RWPE1 (cell line): ENCODE data around the gene POMZP3.
"Not testable (repeated sequence)": the region's sequence is repeated elsewhere in the genome, so short reads cannot be mapped to it uniquely, and the experiment has no call there.

Source experiments
- CTCF ChIA-PET: fragments of 350-600 bp; sonication (Branson Sonifier 250); formaldehyde crosslinking; extraction: SDS; loops from one replicate; lab custom pipeline; 2021; lab: Yijun Ruan, JAX
- POLR2A ChIA-PET: fragments of 400-600 bp; formaldehyde crosslinking; extraction: SDS; loops from one replicate; lab custom pipeline; 2020; ENCODE audit warnings: antibody characterized with exemption; ENCODE audit not compliant: low non-redundant PET; lab: Yijun Ruan, JAX
- DNase-seq: peaks from one replicate; pipeline ENCODE4 v3.0.0; 2012; ENCODE audit warnings: low spot score
- H3K27ac ChIP-seq: fragments of 450-650 bp; 2 replicates; pipeline ENCODE4 v1.5.1; 2017

POMZP3 gene

GRCh38 chr7:76598590-76599264, 28.4 kb downstream of the POMZP3 start:
- DNase-seq, CTCF ChIA-PET, POLR2A ChIA-PET: not testable (repeated sequence)
- peak overlapping the region; percentile 63; the same call in 1 of the 2 replicates for H3K27ac ChIP-seq

GRCh38 chr7:76597288-76597687, 29.8 kb downstream of the POMZP3 start:
- POLR2A ChIA-PET, CTCF ChIA-PET, H3K27ac ChIP-seq, DNase-seq: not testable (repeated sequence)

GRCh38 chr7:76592694-76593093, 34.4 kb downstream of the POMZP3 start:
- CTCF ChIA-PET, POLR2A ChIA-PET, H3K27ac ChIP-seq, DNase-seq: not testable (repeated sequence)

- POLR2A ChIA-PET, DNase-seq, CTCF ChIA-PET: not testable (repeated sequence)
- H3K27ac ChIP-seq, result peak overlapping the region; percentile 7; the same call in 1 of the 2 replicates
Observed at GRCh38 chr7:76591602-76592304, 35.3 kb downstream of the POMZP3 start.

GRCh38 chr7:76591033-76591432, 36.0 kb downstream of the POMZP3 start:
- DNase-seq, POLR2A ChIA-PET, CTCF ChIA-PET: not testable (repeated sequence)
- peak overlapping the region; percentile 7; the same call in 1 of the 2 replicates for H3K27ac ChIP-seq

GRCh38 chr7:76588586-76588985, 38.5 kb downstream of the POMZP3 start:
- POLR2A ChIA-PET, CTCF ChIA-PET, H3K27ac ChIP-seq, DNase-seq: not testable (repeated sequence)

- POLR2A ChIA-PET, DNase-seq, CTCF ChIA-PET, H3K27ac ChIP-seq: not testable (repeated sequence)
Observed at GRCh38 chr7:76586585-76587315, 40.3 kb downstream of the POMZP3 start.

- CTCF ChIA-PET, POLR2A ChIA-PET, DNase-seq: not testable (repeated sequence)
- H3K27ac ChIP-seq, result peak overlapping the region; percentile 66
Observed at GRCh38 chr7:76583636-76584281, 43.3 kb downstream of the POMZP3 start.

- peak overlapping the region; percentile 66 for H3K27ac ChIP-seq
- CTCF ChIA-PET, POLR2A ChIA-PET, DNase-seq: not testable (repeated sequence)
Observed at GRCh38 chr7:76582848-76583631, 44.0 kb downstream of the POMZP3 start.

- POLR2A ChIA-PET, result not testable (repeated sequence)
Observed at GRCh38 chr7:76575919-76576655, 51.0 kb downstream of the POMZP3 start.

GRCh38 chr7:76575431-76575830, 51.6 kb downstream of the POMZP3 start:
- CTCF ChIA-PET, POLR2A ChIA-PET, DNase-seq, H3K27ac ChIP-seq: not testable (repeated sequence)

More at GRCh38 chr7:76575919-76576655, 51.0 kb downstream of the POMZP3 start:
- H3K27ac ChIP-seq, DNase-seq, CTCF ChIA-PET: not testable (repeated sequence)

- POLR2A ChIA-PET, H3K27ac ChIP-seq: not testable (repeated sequence)
- CTCF ChIA-PET, result interaction anchor here (0.6 kb wide), 1 partner anchor 774 kb away, joined by 4 read pairs; no protein-coding TSS in a partner anchor
Observed at GRCh38 chr7:76572296-76572695, 54.8 kb downstream of the POMZP3 start.

GRCh38 chr7:76570324-76570775, 56.7 kb downstream of the POMZP3 start:
- POLR2A ChIA-PET, result not testable (repeated sequence)

More at GRCh38 chr7:76572296-76572695, 54.8 kb downstream of the POMZP3 start:
- DNase-seq, result not testable (repeated sequence)

GRCh38 chr7:76568742-76569141, 58.3 kb downstream of the POMZP3 start:
- DNase-seq, H3K27ac ChIP-seq, CTCF ChIA-PET, POLR2A ChIA-PET: not testable (repeated sequence)

More at GRCh38 chr7:76570324-76570775, 56.7 kb downstream of the POMZP3 start:
- DNase-seq, CTCF ChIA-PET: not testable (repeated sequence)
- peak overlapping the region; percentile 73 for H3K27ac ChIP-seq

GRCh38 chr7:76567753-76568152, 59.3 kb downstream of the POMZP3 start:
- H3K27ac ChIP-seq, DNase-seq, POLR2A ChIA-PET, CTCF ChIA-PET: not testable (repeated sequence)
